Endodermal cell (in vitro differentiated cells): ENCODE data around the gene PRKAG3. TPM values are rescaled to one million over a fixed set of nuclear protein-coding genes. Genes with fewer than 3 reads are reported as not detected.
A peak's percentile ranks its signal among the peaks of the same experiment; 100 is the strongest.

Experiments used
- DNase-seq: peaks from one replicate; pipeline ENCODE4 v3.0.0-alpha.2; 2017
- H3K27ac ChIP-seq: 2 replicates; pipeline ENCODE4 v1.5.1; 2013; ENCODE audit warnings: mild to moderate bottlenecking, low read depth, low read length, moderate library complexity
- H3K27me3 ChIP-seq: 2 replicates; pipeline ENCODE4 v1.6.1; 2013; ENCODE audit warnings: mild to moderate bottlenecking, low read length, moderate library complexity; ENCODE audit not compliant: insufficient read depth, control insufficient read depth, poor library complexity, severe bottlenecking
- H3K36me3 ChIP-seq: 2 replicates; pipeline ENCODE4 v1.7.0; 2013; ENCODE audit warnings: mild to moderate bottlenecking, low read length, moderate library complexity; ENCODE audit not compliant: control insufficient read depth, insufficient read depth
- H3K4me1 ChIP-seq: one replicate; pipeline ENCODE4 v1.7.0; 2013; ENCODE audit warnings: low read length; ENCODE audit not compliant: control insufficient read depth, insufficient read depth
- H3K4me3 ChIP-seq: 2 replicates; pipeline ENCODE4 v1.5.1; 2013; ENCODE audit warnings: mild to moderate bottlenecking, low read length, moderate library complexity
- H3K9ac ChIP-seq: 2 replicates; pipeline ENCODE4 v1.6.1; 2013; ENCODE audit warnings: mild to moderate bottlenecking, low read length, moderate library complexity; ENCODE audit not compliant: poor library complexity, severe bottlenecking; ENCODE audit errors: extremely low read depth
- H3K9me3 ChIP-seq: 2 replicates; pipeline ENCODE4 v1.6.1; 2013; ENCODE audit warnings: mild to moderate bottlenecking, low read length, moderate library complexity; ENCODE audit not compliant: control insufficient read depth
- H3K27ac Mint-ChIP-seq: 2 replicates; pipeline ENCODE4 v1.8.0; 2020; ENCODE audit warnings: mixed read lengths
- H3K27me3 Mint-ChIP-seq: 2 replicates; pipeline ENCODE4 v1.8.0; 2021; ENCODE audit warnings: mild to moderate bottlenecking, mixed read lengths; ENCODE audit not compliant: insufficient read depth
- H3K36me3 Mint-ChIP-seq: 2 replicates; pipeline ENCODE4 v1.8.0; 2020; ENCODE audit warnings: low read depth, mixed read lengths
- H3K4me1 Mint-ChIP-seq: 2 replicates; pipeline ENCODE4 v1.8.0; 2020; ENCODE audit warnings: mixed read lengths
- H3K4me3 Mint-ChIP-seq: 2 replicates; pipeline ENCODE4 v1.8.0; 2020; ENCODE audit warnings: mild to moderate bottlenecking, moderate library complexity, mixed read lengths
- H3K9me3 Mint-ChIP-seq: 2 replicates; pipeline ENCODE4 v1.8.0; 2020; ENCODE audit warnings: mild to moderate bottlenecking, mixed read lengths
- WGBS, 2 experiments: methylation state at CpG; one replicate each; pipeline versions ENCODE4 v1.1.5 to v1.1.7; 2013; ENCODE audit warnings: missing lambda C conversion rate in 2 of 2, mixed read lengths in 1 of 2; ENCODE audit not compliant: insufficient coverage in 1 of 2, insufficient read length in 1 of 2; 5-methylcytosine and 5-hydroxymethylcytosine counted together
- total RNA-seq, 2 donors: library from RNA; stranded (reverse); fragmentation: NEBNext Ultra II Directional in 1 of 2; extraction: Animal tissue kit (Norgen Biotek cat#: 25700) in 1 of 2; gene quantifications; 2 replicates in 1 of 2; 3 replicates in 1 of 2; pipeline ENCODE4 v1.2.1, GENCODE V29; 2021
- TF ChIP-seq, protein P1 (sequence below): fragments of 200-600 bp; sonication (generic); conservative IDR thresholded peaks from 2 replicates; pipeline ENCODE4 v1.5.0; 2021; ENCODE audit warnings: antibody characterized with exemption, mild to moderate bottlenecking

Gene PRKAG3
- total RNA-seq, 2 donors from 2014 or later: not detected

DNA sequence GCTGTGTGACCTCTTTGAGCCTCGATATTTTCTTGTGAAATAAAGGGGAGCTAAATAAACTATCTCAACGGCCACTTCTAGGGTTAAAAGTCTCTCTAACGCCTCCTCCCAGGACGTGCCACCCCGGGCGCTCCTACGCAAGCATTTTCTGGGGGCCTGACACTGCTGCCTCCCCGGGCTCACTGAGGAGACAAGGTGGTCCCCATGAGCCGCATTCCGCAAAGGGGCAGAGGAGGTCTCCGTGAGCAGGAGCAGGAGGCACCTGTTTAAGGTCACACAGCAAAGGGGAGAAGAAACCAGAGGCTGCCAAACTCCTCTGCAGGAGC is 48.1 kb upstream of the PRKAG3 start:
- Histone ChIP-seq H3K9me3 (peaks cover 8% of the 10 kb centered on the region), H3K27me3 (peaks cover 96% of the 10 kb centered on the region), H3K4me3 (no peak overlapping the region), H3K27ac (no peak overlapping the region), H3K9ac (no peak overlapping the region), H3K4me1 (no peaks in the 10 kb centered on the region), H3K36me3 (no peaks in the 10 kb centered on the region)
- Mint-ChIP-seq H3K36me3 (no peaks in the 10 kb centered on the region), H3K27ac (no peak overlapping the region), H3K27me3 (peaks cover 98% of the 10 kb centered on the region), H3K9me3 (peaks cover 3% of the 10 kb centered on the region), H3K4me1 (peaks cover 6% of the 10 kb centered on the region), H3K4me3 (peak overlapping the region; percentile 41)
- TF ChIP-seq, protein P1, sequence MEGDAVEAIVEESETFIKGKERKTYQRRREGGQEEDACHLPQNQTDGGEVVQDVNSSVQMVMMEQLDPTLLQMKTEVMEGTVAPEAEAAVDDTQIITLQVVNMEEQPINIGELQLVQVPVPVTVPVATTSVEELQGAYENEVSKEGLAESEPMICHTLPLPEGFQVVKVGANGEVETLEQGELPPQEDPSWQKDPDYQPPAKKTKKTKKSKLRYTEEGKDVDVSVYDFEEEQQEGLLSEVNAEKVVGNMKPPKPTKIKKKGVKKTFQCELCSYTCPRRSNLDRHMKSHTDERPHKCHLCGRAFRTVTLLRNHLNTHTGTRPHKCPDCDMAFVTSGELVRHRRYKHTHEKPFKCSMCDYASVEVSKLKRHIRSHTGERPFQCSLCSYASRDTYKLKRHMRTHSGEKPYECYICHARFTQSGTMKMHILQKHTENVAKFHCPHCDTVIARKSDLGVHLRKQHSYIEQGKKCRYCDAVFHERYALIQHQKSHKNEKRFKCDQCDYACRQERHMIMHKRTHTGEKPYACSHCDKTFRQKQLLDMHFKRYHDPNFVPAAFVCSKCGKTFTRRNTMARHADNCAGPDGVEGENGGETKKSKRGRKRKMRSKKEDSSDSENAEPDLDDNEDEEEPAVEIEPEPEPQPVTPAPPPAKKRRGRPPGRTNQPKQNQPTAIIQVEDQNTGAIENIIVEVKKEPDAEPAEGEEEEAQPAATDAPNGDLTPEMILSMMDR: no peak
- no peak for DNase-seq
- 17 to 18% methylated on average over 10 to 11 of the region's 11 CpGs for WGBS, 2 experiments

DNA sequence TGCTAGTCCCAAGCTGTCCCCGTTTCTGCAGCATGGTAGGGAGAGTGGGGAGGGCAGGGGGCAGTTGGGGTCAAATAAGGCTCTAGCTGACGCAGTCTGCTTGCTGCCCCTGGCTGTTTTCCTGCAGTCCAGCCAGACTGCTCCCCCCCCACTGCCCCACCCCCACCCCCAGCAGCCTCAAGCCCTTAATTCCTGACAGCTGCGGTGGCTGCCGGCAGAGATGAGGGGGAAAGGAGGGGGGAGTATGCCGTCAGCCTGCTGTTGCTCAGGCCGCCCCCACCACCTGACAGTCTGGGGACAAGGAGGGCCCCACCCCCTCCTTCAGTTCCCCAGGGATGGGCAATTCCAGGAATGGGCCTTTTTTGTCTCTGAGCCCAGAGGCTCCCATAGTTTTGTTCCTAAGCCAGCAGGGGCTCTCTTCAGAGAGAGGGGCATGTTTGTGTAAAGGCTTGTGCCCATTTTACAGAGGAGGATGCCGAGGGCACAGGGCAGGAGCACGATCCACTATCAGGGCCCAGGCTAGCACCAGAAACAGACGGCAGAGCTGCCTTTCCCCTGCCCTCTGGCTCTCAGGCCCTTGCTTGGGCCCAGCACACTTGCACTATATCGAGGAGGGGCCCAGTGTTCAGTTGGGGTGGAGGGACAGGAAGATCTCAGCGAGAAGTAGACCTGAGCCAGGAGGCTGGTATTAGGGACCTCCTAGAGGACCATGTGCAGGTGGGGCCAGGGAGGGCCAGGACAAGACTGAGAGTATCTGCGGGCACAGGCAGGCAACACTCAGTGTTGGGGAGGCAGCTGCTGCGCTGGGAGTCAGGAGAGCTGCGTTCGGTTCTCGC is 47.5 kb upstream of the PRKAG3 start:
- Mint-ChIP-seq H3K4me3 (peak overlapping the region; percentile 41), H3K27ac (no peak overlapping the region), H3K36me3 (no peaks in the 10 kb centered on the region), H3K9me3 (peaks cover 3% of the 10 kb centered on the region), H3K4me1 (peaks cover 6% of the 10 kb centered on the region), H3K27me3 (peaks cover 98% of the 10 kb centered on the region)
- peak; percentile 52 for DNase-seq
- TF ChIP-seq, protein P1: no peak
- Histone ChIP-seq H3K4me1 (no peaks in the 10 kb centered on the region), H3K9ac (no peak overlapping the region), H3K9me3 (peaks cover 10% of the 10 kb centered on the region), H3K4me3 (no peak overlapping the region), H3K36me3 (no peaks in the 10 kb centered on the region), H3K27me3 (peaks cover 96% of the 10 kb centered on the region), H3K27ac (no peak overlapping the region)
- 26 to 32% methylated on average over 8 to 15 of the region's 16 CpGs for WGBS, 2 experiments

DNA sequence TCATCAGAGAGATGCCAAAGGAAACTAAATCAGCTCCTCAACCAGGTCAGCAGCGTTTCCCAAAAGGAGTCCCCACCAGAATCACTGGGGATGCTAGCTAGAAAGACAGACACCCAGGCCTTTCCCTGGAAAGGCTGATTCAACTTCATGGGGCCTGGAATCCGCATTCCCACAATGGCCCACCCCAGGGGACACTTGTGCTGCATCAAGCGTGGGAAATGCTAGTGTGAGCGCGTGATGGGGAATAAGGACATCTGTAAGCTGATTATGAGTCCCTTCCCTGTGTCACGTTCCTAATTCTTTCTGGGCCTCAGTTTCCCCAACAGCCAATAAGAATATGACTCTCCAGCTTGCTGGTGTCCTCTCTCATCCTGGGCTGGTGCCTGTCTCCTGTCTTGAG is 46.9 kb upstream of the PRKAG3 start:
- Histone ChIP-seq H3K9me3 (peaks cover 10% of the 10 kb centered on the region), H3K9ac (no peak overlapping the region), H3K4me1 (no peaks in the 10 kb centered on the region), H3K27me3 (peaks cover 97% of the 10 kb centered on the region), H3K36me3 (no peaks in the 10 kb centered on the region), H3K27ac (no peak overlapping the region), H3K4me3 (no peak overlapping the region)
- TF ChIP-seq, protein P1: no peak
- Mint-ChIP-seq H3K36me3 (no peaks in the 10 kb centered on the region), H3K9me3 (peaks cover 3% of the 10 kb centered on the region), H3K4me3 (no peak overlapping the region), H3K4me1 (peaks cover 6% of the 10 kb centered on the region), H3K27me3 (peaks cover 98% of the 10 kb centered on the region), H3K27ac (no peak overlapping the region)
- WGBS, 2 experiments: 37 to 42% methylated on average over 5 to 6 of the region's 6 CpGs
- DNase-seq: no peak
